HAP-1 (cell line): ENCODE measurements around the gene WDR18.

Experiments
- DNase-seq, 2 experiments: peaks; one replicate each; pipeline ENCODE4 v3.0.0-alpha.2; 2016 to 2020; ENCODE audit warnings: low spot score in 2 of 2
- H3K27me3 ChIP-seq: fragments of 250-450 bp; sonication (Bioruptor Pico); 2 replicates; pipeline ENCODE4 v1.5.1; 2020; ENCODE audit warnings: low read depth, mild to moderate bottlenecking, moderate library complexity
- H3K36me3 ChIP-seq: fragments of 250-450 bp; sonication (Bioruptor Pico); replicated peaks from 2 replicates; pipeline ENCODE4 v1.5.1; 2020; ENCODE audit warnings: mild to moderate bottlenecking
- H3K4me1 ChIP-seq: fragments of 250-450 bp; sonication (Bioruptor Pico); 2 replicates; pipeline ENCODE4 v1.5.1; 2020; ENCODE audit warnings: mild to moderate bottlenecking
- H3K4me3 ChIP-seq: fragments of 250-450 bp; sonication (Bioruptor Pico); 2 replicates; pipeline ENCODE4 v1.5.1; 2020; ENCODE audit warnings: mild to moderate bottlenecking, moderate library complexity
- H3K9me3 ChIP-seq: fragments of 250-450 bp; sonication (Bioruptor Pico); 2 replicates; pipeline ENCODE4 v1.5.1; 2020; ENCODE audit warnings: mild to moderate bottlenecking, moderate library complexity
- in situ Hi-C: fragments of 300-500 bp; cut with MboI; formaldehyde crosslinking; loops from 3 replicates; pipeline ENCODE4 v1.14.3; 2020; ENCODE audit warnings: low sequenced_read_pairs, inconsistent platforms, mixed read lengths

WDR18 gene

GRCh38 chr19:1028062-1028926, 44.1 kb downstream of the WDR18 start:
- H3K9me3 ChIP-seq = no peaks in the 10 kb centered on the region
- in situ Hi-C loops = no loop called here
- peaks cover 37% of the 10 kb centered on the region for H3K36me3 ChIP-seq
- DNase-seq = peak; percentile 67 to 85
- peak overlapping the region; percentile 95 for H3K4me3 ChIP-seq
- peaks cover 6% of the 10 kb centered on the region; the same call in 1 of the 2 replicates for H3K4me1 ChIP-seq
- H3K27me3 ChIP-seq = no peaks in the 10 kb centered on the region

DNA sequence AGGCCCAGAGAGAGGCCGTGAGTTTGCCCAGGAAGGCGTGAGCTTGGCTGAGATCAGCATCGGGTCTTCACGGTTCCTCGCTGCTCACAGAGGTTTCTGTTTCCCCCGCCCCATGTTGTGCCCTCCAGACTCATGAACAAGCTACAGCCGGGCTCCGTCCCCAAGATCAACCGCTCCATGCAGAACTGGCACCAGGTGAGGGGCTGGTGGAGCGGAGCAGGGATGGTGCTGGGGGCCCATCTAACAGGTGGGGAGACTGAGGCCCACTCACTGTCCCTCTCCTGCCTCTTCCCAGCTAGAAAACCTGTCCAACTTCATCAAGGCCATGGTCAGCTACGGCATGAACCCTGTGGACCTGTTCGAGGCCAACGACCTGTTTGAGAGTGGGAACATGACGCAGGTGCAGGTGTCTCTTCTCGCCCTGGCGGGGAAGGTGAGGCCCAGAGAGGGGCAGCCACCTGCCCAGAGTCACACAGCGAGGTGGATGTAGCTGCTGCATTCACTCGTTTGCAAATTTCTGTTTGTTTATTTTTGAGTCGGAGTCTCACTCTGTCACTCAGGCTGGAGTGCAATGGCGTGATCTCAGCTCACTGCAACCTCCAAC, 48.2 kb downstream of the WDR18 start:
- DNase-seq = no peak
- H3K27me3 ChIP-seq = no peaks in the 10 kb centered on the region
- H3K36me3 ChIP-seq = peaks cover 50% of the 10 kb centered on the region
- no peak overlapping the region for H3K4me3 ChIP-seq
- H3K9me3 ChIP-seq = no peaks in the 10 kb centered on the region
- H3K4me1 ChIP-seq = no peaks in the 10 kb centered on the region; the same call in 1 of the 2 replicates
- in situ Hi-C loops = no loop called here

DNA sequence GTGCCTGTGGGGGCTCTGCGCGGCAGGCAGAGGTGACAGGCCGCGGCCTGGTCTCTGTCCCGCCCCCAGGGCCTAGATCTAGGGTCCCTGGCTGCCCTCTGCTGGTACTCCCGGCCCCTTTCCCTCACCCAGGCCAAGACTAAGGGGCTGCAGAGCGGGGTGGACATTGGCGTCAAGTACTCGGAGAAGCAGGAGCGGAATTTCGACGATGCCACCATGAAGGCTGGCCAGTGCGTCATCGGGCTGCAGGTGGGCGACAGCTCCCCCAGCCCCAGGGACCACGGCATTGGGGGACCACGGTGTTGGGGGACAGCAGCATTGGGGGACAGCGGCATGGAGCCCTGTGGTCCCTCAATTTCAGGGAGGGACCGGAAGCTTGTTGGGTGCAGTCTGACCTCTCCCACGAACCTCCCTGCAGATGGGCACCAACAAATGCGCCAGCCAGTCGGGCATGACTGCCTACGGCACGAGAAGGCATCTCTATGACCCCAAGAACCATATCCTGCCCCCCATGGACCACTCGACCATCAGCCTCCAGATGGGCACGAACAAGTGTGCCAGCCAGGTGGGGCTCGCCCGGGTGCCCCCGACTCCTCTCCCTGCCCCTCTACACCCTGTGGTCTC, 52.0 kb downstream of the WDR18 start:
- H3K9me3 ChIP-seq = no peaks in the 10 kb centered on the region
- peaks cover 57% of the 10 kb centered on the region for H3K36me3 ChIP-seq
- H3K4me1 ChIP-seq = peaks cover 14% of the 10 kb centered on the region
- in situ Hi-C loops = no loop called here
- H3K27me3 ChIP-seq = no peaks in the 10 kb centered on the region
- H3K4me3 ChIP-seq = no peak overlapping the region
- DNase-seq = no peak

- peaks cover 46% of the 10 kb centered on the region for H3K36me3 ChIP-seq
- H3K27me3 ChIP-seq = no peaks in the 10 kb centered on the region
- H3K9me3 ChIP-seq = no peaks in the 10 kb centered on the region
- DNase-seq = no peak
- in situ Hi-C loops = no loop called here
- peaks cover 17% of the 10 kb centered on the region for H3K4me1 ChIP-seq
- no peak overlapping the region for H3K4me3 ChIP-seq
These were observed 53.5 kb downstream of the WDR18 start for GRCh38 chr19:1037621-1038064.

DNA sequence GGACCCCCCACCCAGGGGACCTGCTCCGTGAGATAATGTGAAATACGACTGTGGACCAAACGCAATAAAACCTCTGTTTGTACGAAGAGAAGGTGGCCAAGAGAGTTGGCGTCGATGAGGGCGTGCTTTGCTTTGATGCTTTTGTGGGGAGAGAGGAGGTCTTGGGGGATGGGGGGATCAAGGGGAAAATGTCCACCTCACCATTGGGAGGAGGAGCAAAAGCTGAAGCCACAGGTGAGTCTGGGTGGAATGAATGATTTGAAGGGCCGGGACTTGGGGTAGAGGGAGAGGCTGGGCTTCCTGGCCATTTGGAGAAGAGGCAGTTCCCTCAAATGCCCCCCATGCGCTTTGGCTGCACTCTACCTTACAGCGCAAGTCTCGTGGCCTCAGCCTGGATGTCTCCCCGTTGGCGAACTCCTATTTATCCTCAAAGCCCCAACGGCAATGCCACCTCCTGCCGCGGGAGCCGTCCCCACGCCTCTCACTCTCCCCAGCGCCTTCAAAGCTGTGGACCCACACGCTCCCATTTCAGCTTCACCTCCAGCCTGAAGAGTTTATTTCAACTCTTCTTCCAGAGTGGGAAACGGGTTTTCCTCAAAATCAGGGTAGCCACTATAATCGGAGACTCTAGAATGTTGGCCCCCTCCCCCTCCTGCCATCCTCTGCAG, 55.0 kb downstream of the WDR18 start:
- H3K4me1 ChIP-seq = peaks cover 17% of the 10 kb centered on the region
- H3K9me3 ChIP-seq = no peaks in the 10 kb centered on the region
- H3K27me3 ChIP-seq = no peaks in the 10 kb centered on the region
- in situ Hi-C loops = no loop called here
- H3K36me3 ChIP-seq = peaks cover 39% of the 10 kb centered on the region
- peak overlapping the region; percentile 45 for H3K4me3 ChIP-seq
- DNase-seq = no peak

DNA sequence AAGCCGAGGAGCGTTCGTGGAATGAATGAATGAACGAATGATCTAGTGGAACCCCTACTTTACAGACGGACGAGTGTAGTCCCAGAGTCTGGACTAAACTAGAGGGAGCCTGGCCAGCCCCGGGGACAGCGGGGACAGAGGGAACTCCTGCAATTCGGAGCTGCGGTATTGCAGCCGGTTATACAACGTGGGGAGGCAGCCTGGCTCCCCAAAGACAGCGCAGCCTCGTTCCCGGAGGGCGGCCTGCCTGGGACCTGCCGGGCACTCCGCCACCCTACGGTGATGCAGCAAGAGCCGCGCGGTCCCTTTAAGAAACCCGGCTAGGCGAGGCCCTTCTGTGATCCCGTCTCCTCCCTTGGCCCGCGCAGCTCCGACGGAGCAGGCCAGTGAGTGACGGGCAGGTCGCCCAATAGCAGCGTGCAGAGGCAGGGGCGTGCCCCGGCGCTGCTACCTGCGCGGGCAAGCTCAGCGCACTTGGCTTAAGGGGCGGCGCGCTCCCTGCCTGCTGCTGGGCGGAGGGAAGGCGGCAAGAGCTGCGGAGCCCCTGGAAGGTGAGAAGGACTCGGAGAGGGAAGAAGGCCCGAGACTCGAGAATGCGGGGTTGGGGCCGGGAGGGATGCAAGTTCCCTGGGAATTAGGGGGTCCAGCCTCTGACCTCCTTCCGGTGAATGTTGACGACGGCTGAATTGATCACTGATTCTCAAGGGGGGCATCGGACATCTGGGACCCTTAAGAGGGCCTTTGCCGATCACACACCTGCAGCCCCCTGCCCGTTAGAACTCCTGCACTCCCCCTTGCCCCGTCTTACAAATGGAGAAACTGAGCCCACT, 55.7 kb downstream of the WDR18 start, which contains the start of gene ABCA7:
ABCA7 (plus strand) TSS at position 462 of the 830 bp plus-strand sequence. CDS start 1,255 bp downstream, outside the sequence.
- peaks cover 39% of the 10 kb centered on the region for H3K36me3 ChIP-seq
- H3K27me3 ChIP-seq = no peaks in the 10 kb centered on the region
- H3K4me1 ChIP-seq = peaks cover 17% of the 10 kb centered on the region
- peak within 1 kb of the TSS; percentile 45 for H3K4me3 ChIP-seq
- in situ Hi-C loops = no loop called here
- peak; percentile 90 to 100 for DNase-seq
- H3K9me3 ChIP-seq = no peaks in the 10 kb centered on the region

GRCh38 chr19:1040476-1041271, 56.5 kb downstream of the WDR18 start:
- peak; percentile 78 to 96 for DNase-seq
- Histone ChIP-seq H3K4me3 (peak overlapping the region; percentile 45), H3K27me3 (no peaks in the 10 kb centered on the region), H3K4me1 (peaks cover 17% of the 10 kb centered on the region), H3K36me3 (peaks cover 37% of the 10 kb centered on the region), H3K9me3 (no peaks in the 10 kb centered on the region)
- in situ Hi-C loops = no loop called here

GRCh38 chr19:1041272-1041834, 57.2 kb downstream of the WDR18 start:
- in situ Hi-C loops = no loop called here
- no peaks in the 10 kb centered on the region for H3K27me3 ChIP-seq
- no peaks in the 10 kb centered on the region for H3K9me3 ChIP-seq
- H3K4me1 ChIP-seq = peaks cover 17% of the 10 kb centered on the region
- no peak for DNase-seq
- H3K4me3 ChIP-seq = peak overlapping the region; percentile 45
- peaks cover 30% of the 10 kb centered on the region for H3K36me3 ChIP-seq

- H3K27me3 ChIP-seq = no peaks in the 10 kb centered on the region
- peaks cover 17% of the 10 kb centered on the region for H3K4me1 ChIP-seq
- DNase-seq = no peak
- in situ Hi-C loops = no loop called here
- peaks cover 23% of the 10 kb centered on the region for H3K36me3 ChIP-seq
- H3K4me3 ChIP-seq = no peak overlapping the region
- no peaks in the 10 kb centered on the region for H3K9me3 ChIP-seq
These were observed 57.9 kb downstream of the WDR18 start for GRCh38 chr19:1041835-1042685.

- Histone ChIP-seq H3K4me1 (peaks cover 17% of the 10 kb centered on the region), H3K36me3 (peaks cover 17% of the 10 kb centered on the region), H3K27me3 (no peaks in the 10 kb centered on the region), H3K9me3 (no peaks in the 10 kb centered on the region), H3K4me3 (no peak overlapping the region)
- DNase-seq = no peak
- in situ Hi-C loops = no loop called here
These were observed 58.8 kb downstream of the WDR18 start for GRCh38 chr19:1042689-1043511.
